A549 (cell line): ENCODE measurements around the gene BMPER. TPM values are rescaled to one million over a fixed set of nuclear protein-coding genes. Genes with fewer than 3 reads are reported as not detected.

ENCODE experiments used
- ATAC-seq, 2 experiments: fragments of 200-7000 bp in 1 of 2; fragments of >200 bp in 1 of 2; cut with Nextera tagmentation in 1 of 2; cut with Tn5 transposase in 1 of 2; 3 replicates each; pipeline versions ENCODE4 v1.8.0 to v1.9.1; 2018 to 2020; ENCODE audit warnings: mild to moderate bottlenecking in 1 of 2, moderate library complexity in 1 of 2
- CTCF ChIA-PET: fragments of 300-600 bp; sonication (Branson Sonifier 250); formaldehyde crosslinking; extraction: SDS; loops from one replicate; lab custom pipeline; 2021; ENCODE audit warnings: antibody characterized with exemption, inconsistent platforms; lab: Yijun Ruan, JAX
- POLR2A ChIA-PET: fragments of 350-600 bp; formaldehyde crosslinking; extraction: SDS; loops from one replicate; lab custom pipeline; 2021; ENCODE audit warnings: antibody characterized with exemption, inconsistent platforms; lab: Yijun Ruan, JAX
- DNase-seq, 2 experiments: peaks; one replicate each; pipeline versions ENCODE4 v3.0.0 to v3.0.0-alpha.2; 2011 to 2016; ENCODE audit warnings: low read depth in 1 of 2, low spot score in 1 of 2
- FAIRE-seq: peaks from 2 replicates; lab custom pipeline; 2011; peaks lifted over from hg19 to GRCh38; lab: Jason Lieb, UNC
- H3K27ac ChIP-seq, 2 experiments: fragments of >200 bp; sonication (Bioruptor Twin); formaldehyde crosslinking; 3 replicates each; pipeline ENCODE4 v1.5.1; 2016 to 2017
- H3K4me1 ChIP-seq: fragments of >200 bp; sonication (Bioruptor Twin); formaldehyde crosslinking; 3 replicates; pipeline ENCODE4 v1.6.1; 2016
- H3K4me2 ChIP-seq: fragments of >200 bp; sonication (Bioruptor Twin); formaldehyde crosslinking; 3 replicates; pipeline ENCODE4 v1.6.1; 2016
- H3K4me3 ChIP-seq: fragments of >200 bp; sonication (Bioruptor Twin); formaldehyde crosslinking; 3 replicates; pipeline ENCODE4 v1.5.1; 2016
- H3K9me3 ChIP-seq: fragments of >200 bp; sonication (Bioruptor Twin); formaldehyde crosslinking; 3 replicates; pipeline ENCODE4 v1.6.1; 2016
- CBX8 ChIP-seq: fragments of 200-600 bp; sonication (generic); IDR thresholded peaks from 2 replicates; pipeline ENCODE4 v1.6.1; 2016
- CEBPB ChIP-seq, 2 experiments: fragments of >200 bp in 1 of 2; sonication (Bioruptor Twin) in 1 of 2; formaldehyde crosslinking in 1 of 2; IDR thresholded peaks; 2 replicates each; pipeline ENCODE4 v1.6.1; 2012 to 2016
- CHD4 ChIP-seq: fragments of 200-600 bp; sonication (generic); IDR thresholded peaks from 2 replicates; pipeline ENCODE4 v1.6.1; 2016; ENCODE audit warnings: antibody characterized with exemption, mild to moderate bottlenecking, borderline replicate concordance
- EHMT2 ChIP-seq: fragments of 200-600 bp; sonication (generic); IDR thresholded peaks from 2 replicates; pipeline ENCODE4 v1.6.1; 2016; ENCODE audit warnings: antibody characterized with exemption, low read depth, mild to moderate bottlenecking, moderate library complexity
- FOSB ChIP-seq: fragments of 250-450 bp; sonication (Bioruptor Pico); IDR thresholded peaks from 2 replicates; pipeline ENCODE4 v1.5.0; 2020; ENCODE audit warnings: mild to moderate bottlenecking, moderate library complexity
- FOXS1 ChIP-seq: fragments of 250-450 bp; sonication (Bioruptor Pico); IDR thresholded peaks from 2 replicates; pipeline ENCODE4 v1.5.0; 2020; ENCODE audit warnings: mild to moderate bottlenecking, moderate library complexity
- GATA3 ChIP-seq: IDR thresholded peaks from 2 replicates; pipeline ENCODE4 v1.6.1; 2012; ENCODE audit warnings: borderline replicate concordance
- HDAC2 ChIP-seq: fragments of 200-600 bp; sonication (generic); IDR thresholded peaks from 2 replicates; pipeline ENCODE4 v1.6.1; 2016
- HOXA7 ChIP-seq: fragments of 250-450 bp; sonication (Bioruptor Pico); IDR thresholded peaks from 2 replicates; pipeline ENCODE4 v1.5.0; 2020; ENCODE audit warnings: mild to moderate bottlenecking, moderate library complexity
- JUN ChIP-seq, 2 experiments: fragments of >200 bp; sonication (Bioruptor Twin); formaldehyde crosslinking; IDR thresholded peaks; 2 replicates in 1 of 2; 3 replicates in 1 of 2; pipeline ENCODE4 v1.6.1; 2016 to 2017
- KDM5A ChIP-seq: fragments of 200-600 bp; sonication (generic); IDR thresholded peaks from 2 replicates; pipeline ENCODE4 v1.6.1; 2016; ENCODE audit warnings: antibody characterized with exemption, mild to moderate bottlenecking
- MYC ChIP-seq: IDR thresholded peaks from 2 replicates; pipeline ENCODE4 v1.6.1; 2012; ENCODE audit warnings: mild to moderate bottlenecking, inconsistent platforms, low read length, improper control_type of control experiment, borderline replicate concordance
- NR3C1 ChIP-seq: fragments of >200 bp; sonication (Bioruptor Twin); formaldehyde crosslinking; IDR thresholded peaks from 3 replicates; pipeline ENCODE4 v1.6.1; 2017
- PHF8 ChIP-seq: fragments of 200-600 bp; sonication (generic); IDR thresholded peaks from 2 replicates; pipeline ENCODE4 v1.6.1; 2016; ENCODE audit warnings: low read depth, mild to moderate bottlenecking, antibody characterized with exemption, moderate library complexity, borderline replicate concordance
- POLR2A ChIP-seq: IDR thresholded peaks from 2 replicates; pipeline ENCODE4 v1.6.1; 2012; ENCODE audit warnings: mild to moderate bottlenecking, low read length
- POLR2AphosphoS2 ChIP-seq: conservative IDR thresholded peaks from 2 replicates; pipeline ENCODE4 v1.6.1; 2012; ENCODE audit warnings: low read length, improper control_type of control experiment, inconsistent platforms
- RFX5 ChIP-seq: fragments of 450-650 bp; IDR thresholded peaks from 2 replicates; pipeline ENCODE4 v1.7.1; 2014; ENCODE audit warnings: antibody characterized with exemption, mild to moderate bottlenecking, moderate library complexity
- RNF2 ChIP-seq: fragments of 200-600 bp; sonication (generic); IDR thresholded peaks from 2 replicates; pipeline ENCODE4 v1.6.1; 2016; ENCODE audit warnings: low read depth, mild to moderate bottlenecking, antibody characterized with exemption, moderate library complexity, borderline replicate concordance
- TFCP2L1 ChIP-seq: fragments of 250-450 bp; sonication (Bioruptor Pico); IDR thresholded peaks from 2 replicates; pipeline ENCODE4 v1.5.0; 2021; ENCODE audit warnings: mild to moderate bottlenecking
- WGBS: methylation state at CpG from one replicate; pipeline ENCODE4 v1.1.6; 2017; ENCODE audit errors: missing lambda C conversion rate; 5-methylcytosine and 5-hydroxymethylcytosine counted together
- polyA plus RNA-seq, 4 experiments: library from polyadenylated mRNA; depleted of rRNA in 3 of 4; stranded (reverse); fragments of >200 nt; fragmentation: RNase III in 1 of 4; extraction: RNeasy Plus Mini Kit Qiagen cat#74134 plus additional on column Dnase treatment in 1 of 4; gene quantifications; 2 replicates in 3 of 4; 3 replicates in 1 of 4; pipeline ENCODE4 v1.2.3, GENCODE V29; 2011 to 2017
- TF ChIP-seq, protein P1 (sequence below): fragments of >200 bp; sonication (Bioruptor Twin); formaldehyde crosslinking; IDR thresholded peaks from 2 replicates; pipeline ENCODE4 v1.6.1; 2016
- TF ChIP-seq, protein P2 (sequence below): fragments of 450-650 bp; IDR thresholded peaks from 2 replicates; pipeline ENCODE4 v1.6.1; 2014; ENCODE audit warnings: antibody characterized with exemption
- TF ChIP-seq, protein P3 (sequence below): fragments of 250-450 bp; sonication (Bioruptor Pico); IDR thresholded peaks from 2 replicates; pipeline ENCODE4 v1.5.0; 2021; ENCODE audit warnings: mild to moderate bottlenecking, moderate library complexity, borderline replicate concordance
- TF ChIP-seq, protein P4 (sequence below): fragments of >200 bp; sonication (Bioruptor Twin); formaldehyde crosslinking; IDR thresholded peaks from 3 replicates; pipeline ENCODE4 v1.5.1; 2016
- TF ChIP-seq, protein P5 (sequence below): fragments of 250-450 bp; sonication (Bioruptor Pico); IDR thresholded peaks from 2 replicates; pipeline ENCODE4 v1.5.0; 2020; ENCODE audit warnings: low read depth, mild to moderate bottlenecking, moderate library complexity
- TF ChIP-seq, protein P6 (sequence below): fragments of 150-350 bp; IDR thresholded peaks from 2 replicates; pipeline ENCODE4 v1.6.1; 2014; ENCODE audit warnings: low read depth, mild to moderate bottlenecking, low read length

Gene BMPER
- polyA plus RNA-seq, 2 of the 4 experiments (the other 2 are of a cell fraction), result 5.0 to 5.8 TPM

DNA sequence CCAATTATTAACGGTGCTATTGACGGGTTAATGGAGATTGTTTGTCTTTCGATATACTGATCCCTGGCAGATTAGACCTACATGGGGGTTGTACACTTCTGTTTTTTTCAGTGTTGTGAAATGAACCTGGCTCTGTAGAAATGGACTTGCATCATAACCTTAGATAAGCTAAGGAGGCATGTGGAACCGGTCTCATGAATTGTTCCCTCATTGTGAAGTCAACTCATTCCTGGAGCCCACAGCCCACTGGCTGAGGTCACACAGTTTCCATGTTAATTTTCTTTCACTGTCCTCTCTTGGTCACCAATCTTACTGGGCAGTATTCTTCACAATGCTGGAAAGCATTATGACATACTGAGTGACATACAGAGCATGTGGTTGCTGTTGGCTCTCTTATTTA is 202.8 kb downstream of the BMPER start:
- DNase-seq (no peak), FAIRE-seq (no peak), ATAC-seq (no peak)
- Histone ChIP-seq H3K9me3 (no peaks in the 10 kb centered on the region), H3K4me1 (no peaks in the 10 kb centered on the region), H3K27ac (peak overlapping the region in 1 of 2 experiments; percentile 9; a peak in 1 of 6 replicates), H3K4me2 (no peak overlapping the region), H3K4me3 (no peak overlapping the region)
- 77% methylated on average over 4 of the region's 4 CpGs for WGBS
- CTCF ChIA-PET, result interaction anchor here (1.0 kb wide), 1 partner anchor 1261 kb away, joined by 3 read pairs; no protein-coding TSS in a partner anchor
- TF ChIP-seq, protein P1, sequence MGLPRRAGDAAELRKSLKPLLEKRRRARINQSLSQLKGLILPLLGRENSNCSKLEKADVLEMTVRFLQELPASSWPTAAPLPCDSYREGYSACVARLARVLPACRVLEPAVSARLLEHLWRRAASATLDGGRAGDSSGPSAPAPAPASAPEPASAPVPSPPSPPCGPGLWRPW, result 0 out of 2 replicates have a peak, but pooled peaks have one; percentile 21
- no peak for TF ChIP-seq KDM5A
- POLR2A ChIA-PET, result no interaction called here

DNA sequence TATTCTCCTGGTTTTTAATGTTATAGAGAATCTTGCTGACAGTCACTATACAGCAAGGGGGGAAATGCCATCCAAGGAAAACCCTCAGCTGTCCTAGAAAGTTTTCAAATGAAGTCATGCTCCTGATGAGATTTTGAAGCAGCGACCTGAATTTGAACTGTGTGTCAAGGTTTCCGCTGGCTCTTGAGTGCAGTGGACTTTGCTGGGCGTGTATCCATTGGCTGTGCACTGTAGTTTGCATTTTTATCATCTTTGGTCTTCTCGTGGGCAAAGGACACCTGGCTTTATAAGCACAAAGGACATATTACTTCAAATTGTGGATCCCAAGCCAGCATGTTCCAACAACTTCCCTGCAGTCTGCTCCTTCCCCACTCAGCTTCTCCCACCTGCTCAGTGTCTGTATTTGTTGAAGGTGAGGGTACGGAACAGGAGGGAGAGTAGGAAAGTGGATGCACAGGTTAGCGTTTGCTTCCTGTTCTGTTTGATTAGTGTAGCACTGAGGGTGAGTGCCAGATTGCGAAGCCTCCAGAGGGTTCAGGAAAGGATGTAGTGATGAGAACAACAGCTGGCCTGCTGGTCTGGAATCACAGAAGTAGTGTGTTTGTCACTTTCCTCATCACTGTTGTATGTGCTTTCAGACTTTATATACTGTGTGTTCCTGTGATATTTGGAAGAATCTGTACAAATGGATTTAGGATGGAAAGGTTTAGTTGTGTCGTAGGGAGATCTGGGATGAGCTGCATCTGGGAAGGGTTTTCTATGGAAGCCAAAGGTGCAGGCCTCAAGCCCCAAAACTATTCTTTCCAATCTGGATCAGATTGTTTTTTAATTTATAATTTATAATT is 204.8 kb downstream of the BMPER start:
- Histone ChIP-seq H3K9me3 (no peaks in the 10 kb centered on the region), H3K4me1 (no peaks in the 10 kb centered on the region), H3K4me2 (no peak overlapping the region), H3K4me3 (no peak overlapping the region), H3K27ac (no peak overlapping the region)
- DNase-seq, result no peak
- FAIRE-seq, result no peak
- POLR2A ChIA-PET, result no interaction called here
- ATAC-seq, result no peak
- CTCF ChIA-PET, result interaction anchor here (0.9 kb wide), 1 partner anchor 13 kb away, joined by 3 read pairs; no protein-coding TSS in a partner anchor
- WGBS, result 61% methylated on average over 8 of the region's 8 CpGs
- no peak for TF ChIP-seq POLR2AphosphoS2
- no peak for TF ChIP-seq PHF8
- no peak for TF ChIP-seq CBX8
- no peak for TF ChIP-seq CEBPB (IDR thresholded peaks at IDR 0.05)
- TF ChIP-seq FOXS1 (CRISPR knock-in tag), result no peak
- TF ChIP-seq, protein P2, sequence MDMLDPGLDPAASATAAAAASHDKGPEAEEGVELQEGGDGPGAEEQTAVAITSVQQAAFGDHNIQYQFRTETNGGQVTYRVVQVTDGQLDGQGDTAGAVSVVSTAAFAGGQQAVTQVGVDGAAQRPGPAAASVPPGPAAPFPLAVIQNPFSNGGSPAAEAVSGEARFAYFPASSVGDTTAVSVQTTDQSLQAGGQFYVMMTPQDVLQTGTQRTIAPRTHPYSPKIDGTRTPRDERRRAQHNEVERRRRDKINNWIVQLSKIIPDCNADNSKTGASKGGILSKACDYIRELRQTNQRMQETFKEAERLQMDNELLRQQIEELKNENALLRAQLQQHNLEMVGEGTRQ, result no peak
- TF ChIP-seq CHD4, result no peak
- no peak for TF ChIP-seq NR3C1
- TF ChIP-seq, protein P3, sequence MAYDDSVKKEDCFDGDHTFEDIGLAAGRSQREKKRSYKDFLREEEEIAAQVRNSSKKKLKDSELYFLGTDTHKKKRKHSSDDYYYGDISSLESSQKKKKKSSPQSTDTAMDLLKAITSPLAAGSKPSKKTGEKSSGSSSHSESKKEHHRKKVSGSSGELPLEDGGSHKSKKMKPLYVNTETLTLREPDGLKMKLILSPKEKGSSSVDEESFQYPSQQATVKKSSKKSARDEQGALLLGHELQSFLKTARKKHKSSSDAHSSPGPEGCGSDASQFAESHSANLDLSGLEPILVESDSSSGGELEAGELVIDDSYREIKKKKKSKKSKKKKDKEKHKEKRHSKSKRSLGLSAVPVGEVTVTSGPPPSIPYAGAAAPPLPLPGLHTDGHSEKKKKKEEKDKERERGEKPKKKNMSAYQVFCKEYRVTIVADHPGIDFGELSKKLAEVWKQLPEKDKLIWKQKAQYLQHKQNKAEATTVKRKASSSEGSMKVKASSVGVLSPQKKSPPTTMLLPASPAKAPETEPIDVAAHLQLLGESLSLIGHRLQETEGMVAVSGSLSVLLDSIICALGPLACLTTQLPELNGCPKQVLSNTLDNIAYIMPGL (CRISPR knock-in tag), result no peak
- TF ChIP-seq JUN (IDR thresholded peaks at IDR 0.05), result no peak
- TF ChIP-seq, all 56 proteins: peak for 0

DNA sequence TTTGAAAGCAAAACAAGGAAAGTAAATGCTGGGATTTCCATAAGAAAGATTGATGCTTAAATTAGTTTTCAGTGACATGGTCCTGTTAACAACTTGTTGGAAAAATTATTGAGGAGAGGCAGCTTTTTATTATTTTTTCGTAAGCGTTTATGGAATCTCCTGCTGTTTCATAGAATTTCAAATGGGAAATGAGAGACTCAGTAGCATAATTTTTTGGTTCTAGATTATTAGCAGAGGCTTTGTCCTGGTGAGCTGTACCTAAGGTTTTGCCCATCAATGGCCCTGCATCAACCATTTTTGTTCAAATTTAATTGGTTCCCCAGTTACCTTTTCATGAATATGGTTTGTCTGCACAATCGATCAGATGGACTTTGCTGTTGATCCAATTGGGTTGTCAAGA is 205.7 kb downstream of the BMPER start:
- FAIRE-seq (no peak), DNase-seq (no peak), ATAC-seq (no peak)
- ChIA-PET CTCF (interaction anchor here (2.0 kb wide), 1 partner anchor 11 kb away, joined by 5 read pairs; no protein-coding TSS in a partner anchor), POLR2A (no interaction called here)
- Histone ChIP-seq H3K9me3 (peaks cover 6% of the 10 kb centered on the region; the same call in 2 of the 3 replicates), H3K4me1 (no peaks in the 10 kb centered on the region), H3K4me2 (no peak overlapping the region), H3K4me3 (no peak overlapping the region), H3K27ac (no peak overlapping the region)
- WGBS, result 70% methylated on average over 3 of the region's 3 CpGs
- TF ChIP-seq, protein P4, sequence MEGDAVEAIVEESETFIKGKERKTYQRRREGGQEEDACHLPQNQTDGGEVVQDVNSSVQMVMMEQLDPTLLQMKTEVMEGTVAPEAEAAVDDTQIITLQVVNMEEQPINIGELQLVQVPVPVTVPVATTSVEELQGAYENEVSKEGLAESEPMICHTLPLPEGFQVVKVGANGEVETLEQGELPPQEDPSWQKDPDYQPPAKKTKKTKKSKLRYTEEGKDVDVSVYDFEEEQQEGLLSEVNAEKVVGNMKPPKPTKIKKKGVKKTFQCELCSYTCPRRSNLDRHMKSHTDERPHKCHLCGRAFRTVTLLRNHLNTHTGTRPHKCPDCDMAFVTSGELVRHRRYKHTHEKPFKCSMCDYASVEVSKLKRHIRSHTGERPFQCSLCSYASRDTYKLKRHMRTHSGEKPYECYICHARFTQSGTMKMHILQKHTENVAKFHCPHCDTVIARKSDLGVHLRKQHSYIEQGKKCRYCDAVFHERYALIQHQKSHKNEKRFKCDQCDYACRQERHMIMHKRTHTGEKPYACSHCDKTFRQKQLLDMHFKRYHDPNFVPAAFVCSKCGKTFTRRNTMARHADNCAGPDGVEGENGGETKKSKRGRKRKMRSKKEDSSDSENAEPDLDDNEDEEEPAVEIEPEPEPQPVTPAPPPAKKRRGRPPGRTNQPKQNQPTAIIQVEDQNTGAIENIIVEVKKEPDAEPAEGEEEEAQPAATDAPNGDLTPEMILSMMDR, result no peak
- TF ChIP-seq, protein P2, result no peak
- TF ChIP-seq, protein P5, sequence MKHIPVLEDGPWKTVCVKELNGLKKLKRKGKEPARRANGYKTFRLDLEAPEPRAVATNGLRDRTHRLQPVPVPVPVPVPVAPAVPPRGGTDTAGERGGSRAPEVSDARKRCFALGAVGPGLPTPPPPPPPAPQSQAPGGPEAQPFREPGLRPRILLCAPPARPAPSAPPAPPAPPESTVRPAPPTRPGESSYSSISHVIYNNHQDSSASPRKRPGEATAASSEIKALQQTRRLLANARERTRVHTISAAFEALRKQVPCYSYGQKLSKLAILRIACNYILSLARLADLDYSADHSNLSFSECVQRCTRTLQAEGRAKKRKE (CRISPR knock-in tag), result no peak
- no peak for TF ChIP-seq POLR2A
- TF ChIP-seq RNF2, result no peak
- TF ChIP-seq MYC, result no peak
- no peak for TF ChIP-seq HOXA7 (CRISPR knock-in tag)
- no peak for TF ChIP-seq TFCP2L1 (CRISPR knock-in tag)
- no peak for TF ChIP-seq HDAC2
- no peak for TF ChIP-seq GATA3
- no peak for TF ChIP-seq FOSB (CRISPR knock-in tag)
- no peak for TF ChIP-seq RFX5
- TF ChIP-seq EHMT2, result no peak
- TF ChIP-seq, protein P6, sequence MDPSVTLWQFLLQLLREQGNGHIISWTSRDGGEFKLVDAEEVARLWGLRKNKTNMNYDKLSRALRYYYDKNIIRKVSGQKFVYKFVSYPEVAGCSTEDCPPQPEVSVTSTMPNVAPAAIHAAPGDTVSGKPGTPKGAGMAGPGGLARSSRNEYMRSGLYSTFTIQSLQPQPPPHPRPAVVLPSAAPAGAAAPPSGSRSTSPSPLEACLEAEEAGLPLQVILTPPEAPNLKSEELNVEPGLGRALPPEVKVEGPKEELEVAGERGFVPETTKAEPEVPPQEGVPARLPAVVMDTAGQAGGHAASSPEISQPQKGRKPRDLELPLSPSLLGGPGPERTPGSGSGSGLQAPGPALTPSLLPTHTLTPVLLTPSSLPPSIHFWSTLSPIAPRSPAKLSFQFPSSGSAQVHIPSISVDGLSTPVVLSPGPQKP, result no peak
